PC-9 (cell line): Measurements from ENCODE around the gene MELTF. TPM values are rescaled to one million over a fixed set of nuclear protein-coding genes. Genes with fewer than 3 reads are reported as not detected.
A peak's percentile ranks its signal among the peaks of the same experiment; 100 is the strongest.

ENCODE experiments used
- BruUV-seq: library from RNA; stranded (reverse); fragments of 400-500 nt; replicated peaks from 2 replicates; lab custom pipeline; 2021; lab: Mats Ljungman, UMichigan
- CTCF ChIA-PET: fragments of 300-600 bp; sonication (Branson Sonifier 250); formaldehyde crosslinking; loops from one replicate; lab custom pipeline; 2022; ENCODE audit warnings: antibody characterized with exemption; lab: Charles Lee
- POLR2A ChIA-PET: fragments of 300-600 bp; sonication (Branson Sonifier 250); formaldehyde crosslinking; loops from one replicate; lab custom pipeline; 2022; ENCODE audit warnings: antibody characterized with exemption; ENCODE audit not compliant: unreplicated experiment; lab: Charles Lee
- DNase-seq, 2 experiments: peaks; one replicate each; pipeline versions ENCODE4 v3.0.0 to v3.0.0-alpha.2; 2015 to 2022; ENCODE audit warnings: mixed read lengths in 1 of 2
- H2AFZ ChIP-seq: fragments of 200-600 bp; sonication (generic); 2 replicates; pipeline ENCODE4 v1.8.1; 2017; ENCODE audit warnings: antibody characterized with exemption
- H3F3A ChIP-seq: fragments of 200-600 bp; sonication (generic); 2 replicates; pipeline ENCODE4 v1.8.1; 2017; ENCODE audit warnings: antibody characterized with exemption, mild to moderate bottlenecking, low read depth; ENCODE audit not compliant: insufficient read depth
- H3K27ac ChIP-seq: fragments of 200-600 bp; sonication (generic); 2 replicates; pipeline ENCODE4 v1.6.1; 2016; ENCODE audit warnings: mixed run types
- H3K27me3 ChIP-seq: fragments of 200-600 bp; sonication (generic); 2 replicates; pipeline ENCODE4 v1.6.1; 2016; ENCODE audit warnings: low read depth, mixed run types; ENCODE audit not compliant: insufficient read depth
- H3K36me3 ChIP-seq: fragments of 200-600 bp; sonication (generic); 2 replicates; pipeline ENCODE4 v1.6.1; 2016; ENCODE audit warnings: low read depth, mixed run types
- H3K4me1 ChIP-seq: fragments of 200-600 bp; sonication (generic); replicated peaks from 2 replicates; pipeline ENCODE4 v1.6.1; 2016; ENCODE audit warnings: mixed run types; ENCODE audit not compliant: insufficient read depth
- H3K4me2 ChIP-seq: fragments of 200-600 bp; sonication (generic); 2 replicates; pipeline ENCODE4 v1.6.1; 2017; ENCODE audit warnings: mixed run types
- H3K4me3 ChIP-seq: fragments of 200-600 bp; sonication (generic); 2 replicates; pipeline ENCODE4 v1.6.1; 2016; ENCODE audit warnings: mixed run types
- H3K79me2 ChIP-seq: fragments of 200-600 bp; sonication (generic); 2 replicates; pipeline ENCODE4 v1.6.1; 2017; ENCODE audit warnings: low read depth, mixed run types
- H3K9me2 ChIP-seq: fragments of 200-600 bp; sonication (generic); 2 replicates; pipeline ENCODE4 v1.8.1; 2017; ENCODE audit warnings: mild to moderate bottlenecking; ENCODE audit not compliant: insufficient read depth
- H3K9me3 ChIP-seq: fragments of 200-600 bp; sonication (generic); 2 replicates; pipeline ENCODE4 v1.8.1; 2016; ENCODE audit warnings: low read depth; ENCODE audit not compliant: insufficient read depth
- H4K20me1 ChIP-seq: fragments of 200-600 bp; sonication (generic); 2 replicates; pipeline ENCODE4 v1.8.1; 2017; ENCODE audit not compliant: insufficient read depth
- EZH2 ChIP-seq: fragments of 200-600 bp; sonication (generic); IDR thresholded peaks from 2 replicates; pipeline ENCODE4 v1.8.0; 2017; ENCODE audit warnings: antibody characterized with exemption, low read depth
- intact Hi-C: fragments of 100-400 bp; cut with micrococcal nuclease; formaldehyde crosslinking; loops from one replicate; pipeline ENCODE4 v1.10.0; 2022; ENCODE audit not compliant: unreplicated experiment
- total RNA-seq: library from RNA; stranded (reverse); gene quantifications from 2 replicates; pipeline ENCODE4 v1.2.3, GENCODE V29; 2021
- TF ChIP-seq, protein P1 (sequence below): fragments of 200-600 bp; sonication (generic); conservative IDR thresholded peaks from 2 replicates; pipeline ENCODE4 v1.6.1; 2017; ENCODE audit warnings: mixed run types, antibody characterized with exemption, mild to moderate bottlenecking, moderate library complexity

The MELTF gene
- total RNA-seq, 1 experiment from 2014 or later, result 154 TPM

DNA sequence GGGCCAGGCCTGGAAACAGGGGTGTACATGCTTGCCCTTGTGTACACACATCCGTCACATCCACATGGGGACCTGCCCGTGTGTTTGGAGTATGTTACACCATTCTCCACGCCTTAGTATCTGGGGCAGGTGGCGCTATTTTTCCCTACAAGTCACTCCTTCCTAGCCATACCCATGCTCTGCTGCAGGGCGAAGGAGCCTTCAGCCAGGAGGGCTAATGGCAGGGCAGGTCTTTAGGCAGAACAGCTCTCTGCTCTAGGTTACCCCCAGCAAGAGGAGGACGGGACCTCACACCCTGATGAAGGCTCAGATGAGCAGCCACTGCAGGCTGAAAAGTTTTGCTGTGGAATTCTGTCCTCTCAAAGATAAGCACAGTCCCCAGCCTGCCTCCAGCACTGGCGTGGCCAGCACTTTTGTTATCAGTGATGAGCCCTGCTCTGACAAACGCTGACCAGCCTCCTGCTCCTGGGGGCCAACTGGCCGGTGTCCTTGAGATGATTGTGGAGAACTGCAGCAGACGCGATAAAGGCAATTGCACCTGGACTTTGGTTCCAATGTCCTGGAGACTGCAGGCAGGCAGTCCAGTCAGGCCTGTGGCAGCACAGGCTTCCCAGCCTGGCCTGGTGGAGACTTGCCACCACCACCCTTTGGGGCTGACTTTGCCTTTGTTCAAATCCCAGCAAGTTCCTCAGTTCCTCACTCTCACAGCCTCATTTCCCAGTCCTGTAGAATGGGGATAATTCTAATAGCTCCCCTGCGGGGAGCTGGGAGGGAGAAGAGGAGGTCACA lies 41.2 kb downstream of the MELTF start:
- no peak for DNase-seq
- Histone ChIP-seq H3F3A (no peaks in the 10 kb centered on the region), H3K9me2 (no peaks in the 10 kb centered on the region), H3K36me3 (no peaks in the 10 kb centered on the region), H3K4me2 (no peak overlapping the region), H3K9me3 (peaks cover 5% of the 10 kb centered on the region; the same call in 1 of the 2 replicates), H3K27me3 (no peaks in the 10 kb centered on the region), H3K79me2 (no peaks in the 10 kb centered on the region), H3K4me3 (no peak overlapping the region), H3K27ac (no peak overlapping the region), H3K4me1 (no peaks in the 10 kb centered on the region), H2AFZ (no peak overlapping the region), H4K20me1 (no peaks in the 10 kb centered on the region)
- POLR2A ChIA-PET, result interaction anchor here (0.5 kb wide), 1 partner anchor 105 kb away, joined by 6 read pairs; no protein-coding TSS in a partner anchor
- CTCF ChIA-PET, result no interaction called here
- TF ChIP-seq, protein P1, sequence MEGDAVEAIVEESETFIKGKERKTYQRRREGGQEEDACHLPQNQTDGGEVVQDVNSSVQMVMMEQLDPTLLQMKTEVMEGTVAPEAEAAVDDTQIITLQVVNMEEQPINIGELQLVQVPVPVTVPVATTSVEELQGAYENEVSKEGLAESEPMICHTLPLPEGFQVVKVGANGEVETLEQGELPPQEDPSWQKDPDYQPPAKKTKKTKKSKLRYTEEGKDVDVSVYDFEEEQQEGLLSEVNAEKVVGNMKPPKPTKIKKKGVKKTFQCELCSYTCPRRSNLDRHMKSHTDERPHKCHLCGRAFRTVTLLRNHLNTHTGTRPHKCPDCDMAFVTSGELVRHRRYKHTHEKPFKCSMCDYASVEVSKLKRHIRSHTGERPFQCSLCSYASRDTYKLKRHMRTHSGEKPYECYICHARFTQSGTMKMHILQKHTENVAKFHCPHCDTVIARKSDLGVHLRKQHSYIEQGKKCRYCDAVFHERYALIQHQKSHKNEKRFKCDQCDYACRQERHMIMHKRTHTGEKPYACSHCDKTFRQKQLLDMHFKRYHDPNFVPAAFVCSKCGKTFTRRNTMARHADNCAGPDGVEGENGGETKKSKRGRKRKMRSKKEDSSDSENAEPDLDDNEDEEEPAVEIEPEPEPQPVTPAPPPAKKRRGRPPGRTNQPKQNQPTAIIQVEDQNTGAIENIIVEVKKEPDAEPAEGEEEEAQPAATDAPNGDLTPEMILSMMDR, result peak; percentile 43; the same call in 1 of the 2 replicates
- no peak for TF ChIP-seq EZH2
- intact Hi-C loops, result no loop called here
- BruUV-seq, result no TSS peak

DNA sequence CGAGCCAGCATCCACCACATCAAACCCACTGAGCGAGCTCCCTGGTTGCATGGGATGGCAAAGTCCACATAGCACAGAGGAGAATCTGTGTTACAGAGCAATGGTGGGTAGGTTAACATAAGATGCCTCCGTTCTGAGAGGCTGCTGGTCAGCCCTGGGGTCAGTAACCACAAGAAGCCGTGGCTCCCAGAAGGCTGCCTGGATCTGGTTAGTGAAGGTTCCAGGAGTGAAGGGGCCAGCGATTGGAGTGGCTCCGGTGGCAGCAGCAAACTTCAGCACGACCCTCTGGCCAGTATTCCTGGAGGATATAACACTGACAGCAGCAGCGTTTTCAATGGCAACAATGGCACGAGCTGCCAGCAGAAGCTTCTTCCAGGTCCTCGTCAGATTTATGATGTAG lies 42.6 kb downstream of the MELTF start:
- H2AFZ ChIP-seq, result no peak overlapping the region
- DNase-seq, result no peak
- no peak overlapping the region for H3K4me3 ChIP-seq
- H3K4me2 ChIP-seq, result no peak overlapping the region
- H3K36me3 ChIP-seq, result no peaks in the 10 kb centered on the region
- no peaks in the 10 kb centered on the region for H3K79me2 ChIP-seq
- CTCF ChIA-PET, result no interaction called here
- H3K9me2 ChIP-seq, result no peaks in the 10 kb centered on the region
- no TSS peak for BruUV-seq
- no peaks in the 10 kb centered on the region for H3K27me3 ChIP-seq
- no peaks in the 10 kb centered on the region for H3K4me1 ChIP-seq
- peaks cover 10% of the 10 kb centered on the region; the same call in 1 of the 2 replicates for H3K9me3 ChIP-seq
- intact Hi-C loops, result no loop called here
- TF ChIP-seq, protein P1, result no peak
- TF ChIP-seq EZH2, result no peak
- H3K27ac ChIP-seq, result no peak overlapping the region
- no peaks in the 10 kb centered on the region for H3F3A ChIP-seq
- POLR2A ChIA-PET, result no interaction called here
- H4K20me1 ChIP-seq, result no peaks in the 10 kb centered on the region

DNA sequence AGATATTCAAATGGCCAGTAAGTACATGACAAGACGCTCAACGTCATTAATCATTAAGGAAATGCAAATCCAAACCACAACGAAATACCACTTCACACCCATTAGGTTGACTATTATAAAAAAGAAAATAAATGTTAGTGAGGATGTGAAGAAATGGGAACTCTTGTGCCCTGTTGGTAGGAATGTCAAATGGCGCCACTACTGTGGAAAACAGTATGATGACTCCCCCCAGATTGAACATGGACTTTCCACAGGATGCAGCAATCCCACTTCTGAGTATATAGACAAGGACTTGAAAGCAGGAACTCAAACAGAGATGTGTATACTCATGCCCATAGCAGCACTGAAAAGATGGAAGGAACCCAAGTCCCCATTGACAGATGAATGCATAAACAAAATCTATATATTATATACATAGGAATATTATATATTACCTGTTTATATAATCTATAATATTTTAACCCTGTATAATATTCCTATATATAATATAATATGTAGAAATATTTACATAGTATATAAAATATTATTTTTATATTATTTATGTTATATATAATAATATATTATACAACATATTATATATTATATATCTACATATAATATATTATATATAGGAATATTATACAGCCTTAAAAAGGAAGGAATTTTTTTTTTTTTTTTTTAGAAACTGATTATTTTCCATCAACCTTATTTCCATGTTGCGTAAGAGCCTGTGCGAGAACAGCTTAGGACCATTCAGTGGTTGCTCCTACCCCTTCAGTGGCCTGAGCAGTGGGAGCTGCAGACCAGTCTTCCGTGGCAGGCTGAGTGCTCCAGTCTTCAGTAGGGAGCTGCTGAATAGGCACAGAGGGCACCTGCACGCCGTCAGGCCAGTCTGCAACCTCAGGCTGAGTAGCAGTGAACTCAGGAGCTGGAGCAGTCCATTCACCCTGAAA lies 43.4 kb downstream of the MELTF start:
- CTCF ChIA-PET, result no interaction called here

More for the DNA sequence above, 43.4 kb downstream of the MELTF start:
- intact Hi-C loops, result no loop called here
- no peaks in the 10 kb centered on the region for H3K9me2 ChIP-seq
- no peaks in the 10 kb centered on the region for H3K4me1 ChIP-seq
- H3K27me3 ChIP-seq, result no peaks in the 10 kb centered on the region
- POLR2A ChIA-PET, result no interaction called here
- no peaks in the 10 kb centered on the region for H4K20me1 ChIP-seq
- no peak overlapping the region for H3K4me3 ChIP-seq
- TF ChIP-seq EZH2, result no peak
- TF ChIP-seq, protein P1, result peak; percentile 25; the same call in 1 of the 2 replicates
- no peaks in the 10 kb centered on the region for H3F3A ChIP-seq
- H3K27ac ChIP-seq, result no peak overlapping the region
- no peak for DNase-seq
- no peak overlapping the region for H2AFZ ChIP-seq
- no TSS peak for BruUV-seq
- no peaks in the 10 kb centered on the region for H3K36me3 ChIP-seq
- no peaks in the 10 kb centered on the region for H3K79me2 ChIP-seq
- H3K9me3 ChIP-seq, result peaks cover 10% of the 10 kb centered on the region; the same call in 1 of the 2 replicates
- H3K4me2 ChIP-seq, result no peak overlapping the region
